Kidney epithelial cell (primary cell): ENCODE results near the gene EPM2AIP1. TPM values are rescaled to one million over a fixed set of nuclear protein-coding genes. Genes with fewer than 3 reads are reported as not detected.
"Not testable (repeated sequence)": the region's sequence is repeated elsewhere in the genome, so short reads cannot be mapped to it uniquely, and the experiment has no call there.

Experiments used
- DNase-seq: peaks from one replicate; pipeline ENCODE4 v3.0.0-alpha.2; 2010; ENCODE audit warnings: low read depth
- H3K27me3 ChIP-seq: 2 replicates; pipeline ENCODE4 v1.6.0; 2011; ENCODE audit warnings: low read length; ENCODE audit not compliant: control insufficient read depth, insufficient read depth
- H3K36me3 ChIP-seq: 2 replicates; pipeline ENCODE4 v1.5.1; 2011; ENCODE audit warnings: low read length; ENCODE audit not compliant: control insufficient read depth, insufficient read depth
- H3K4me3 ChIP-seq: 2 replicates; pipeline ENCODE4 v1.5.1; 2011; ENCODE audit warnings: low read depth, mild to moderate bottlenecking, control low read depth, low read length
- CTCF ChIP-seq: IDR thresholded peaks from 2 replicates; pipeline ENCODE4 v1.5.1; 2011; ENCODE audit warnings: mild to moderate bottlenecking, moderate library complexity, low read length, control low read depth, inconsistent platforms; ENCODE audit not compliant: insufficient read depth, poor library complexity, severe bottlenecking
- total RNA-seq: library from RNA; depleted of rRNA; stranded (reverse); fragments of >200 nt; gene quantifications from 2 replicates; pipeline ENCODE4 v1.2.3, GENCODE V29; 2015

Gene EPM2AIP1
- total RNA-seq, 1 donor from 2014 or later = 5.7 TPM

DNA sequence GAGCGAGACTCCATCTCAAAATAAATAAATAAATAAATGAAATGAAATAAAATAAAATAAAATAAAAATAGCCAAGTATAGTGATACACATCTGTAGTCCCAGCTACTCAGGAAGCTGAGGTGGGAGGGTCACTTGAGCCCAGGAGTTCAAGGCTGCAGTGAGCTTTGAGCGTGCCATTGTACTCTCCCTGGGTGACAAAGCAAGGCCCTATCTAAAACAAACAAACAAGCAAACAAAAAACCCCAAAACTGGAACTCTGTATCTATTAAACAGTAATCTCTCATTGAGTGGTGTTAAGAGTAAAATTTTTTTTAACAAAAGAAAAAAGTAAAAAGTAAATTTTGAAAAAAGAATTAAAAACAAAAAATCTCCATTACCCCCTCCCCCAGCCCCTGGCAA lies 20.8 kb downstream of the EPM2AIP1 start:
- no peak for DNase-seq
- no peaks in the 10 kb centered on the region for H3K27me3 ChIP-seq
- H3K36me3 ChIP-seq = no peaks in the 10 kb centered on the region
- no peak overlapping the region for H3K4me3 ChIP-seq
- TF ChIP-seq CTCF = no peak

- no peaks in the 10 kb centered on the region for H3K36me3 ChIP-seq
- DNase-seq = no peak
- no peak overlapping the region for H3K4me3 ChIP-seq
- TF ChIP-seq CTCF = no peak
- H3K27me3 ChIP-seq = no peaks in the 10 kb centered on the region
Measured at GRCh38 chr3:36969540-36970432, 23.1 kb downstream of the EPM2AIP1 start.

DNA sequence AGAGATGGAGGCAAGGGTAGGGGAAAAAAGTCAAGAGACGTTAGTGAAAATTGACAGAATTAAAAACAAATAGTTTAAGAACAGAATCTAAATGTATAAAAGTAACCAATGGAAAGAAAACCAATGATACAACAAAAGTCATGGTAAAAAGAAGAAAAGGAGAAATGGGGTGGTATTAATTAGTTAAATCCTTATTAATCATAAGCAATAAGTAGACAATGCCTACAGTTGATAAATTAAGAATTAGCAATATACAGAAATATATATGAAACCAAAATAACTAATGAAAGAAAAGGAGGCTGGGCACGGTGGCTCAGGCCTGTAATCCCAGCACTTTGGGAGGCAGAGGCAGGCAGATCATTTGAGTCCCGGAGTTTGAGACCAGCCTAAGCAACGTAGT lies 23.8 kb downstream of the EPM2AIP1 start:
- Histone ChIP-seq H3K36me3 (no peaks in the 10 kb centered on the region), H3K27me3 (no peaks in the 10 kb centered on the region), H3K4me3 (no peak overlapping the region)
- no peak for TF ChIP-seq CTCF
- no peak for DNase-seq

DNA sequence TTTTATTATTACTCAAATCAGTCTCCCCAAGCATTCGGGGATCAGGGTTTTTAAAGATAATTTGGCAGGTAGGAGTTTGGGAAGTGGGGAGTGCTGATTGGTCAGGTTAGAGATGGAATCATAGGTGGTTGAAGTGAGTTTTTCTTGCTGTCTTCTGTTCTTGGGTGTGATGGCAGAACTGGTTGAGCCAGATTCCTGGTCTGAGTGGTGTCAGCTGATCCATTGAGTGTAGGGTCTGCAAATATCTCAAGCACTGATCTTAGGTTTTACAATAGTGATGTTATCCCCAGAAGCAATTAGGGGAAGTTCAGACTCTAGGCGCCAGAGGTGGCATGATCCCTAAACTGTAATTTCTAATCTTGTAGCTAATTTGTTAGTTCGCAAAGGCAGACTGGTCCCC lies 27.5 kb downstream of the EPM2AIP1 start:
- Histone ChIP-seq H3K27me3 (no peaks in the 10 kb centered on the region), H3K4me3 (no peak overlapping the region), H3K36me3 (no peaks in the 10 kb centered on the region)
- TF ChIP-seq CTCF = no peak
- DNase-seq = no peak

DNA sequence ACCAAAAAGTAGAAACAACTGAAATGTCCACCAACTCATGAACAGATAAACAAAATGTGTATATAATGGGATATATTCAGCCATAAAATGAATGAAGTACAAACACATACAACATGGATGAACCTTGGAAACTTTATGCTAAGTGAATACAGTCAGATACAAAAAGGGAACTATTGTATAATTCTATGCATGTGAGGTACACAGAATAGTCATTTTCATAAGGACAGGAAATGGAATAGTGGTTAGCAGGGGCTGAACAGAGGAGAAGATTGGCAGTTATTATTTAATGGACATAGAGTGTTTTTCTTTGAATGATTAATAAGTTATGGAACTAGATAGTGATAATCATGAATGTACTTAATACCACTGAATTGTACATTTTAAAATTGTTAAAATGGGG lies 28.1 kb downstream of the EPM2AIP1 start:
- Histone ChIP-seq H3K36me3 (no peaks in the 10 kb centered on the region), H3K27me3 (no peaks in the 10 kb centered on the region), H3K4me3 (no peak overlapping the region)
- TF ChIP-seq CTCF = no peak
- no peak for DNase-seq

DNA sequence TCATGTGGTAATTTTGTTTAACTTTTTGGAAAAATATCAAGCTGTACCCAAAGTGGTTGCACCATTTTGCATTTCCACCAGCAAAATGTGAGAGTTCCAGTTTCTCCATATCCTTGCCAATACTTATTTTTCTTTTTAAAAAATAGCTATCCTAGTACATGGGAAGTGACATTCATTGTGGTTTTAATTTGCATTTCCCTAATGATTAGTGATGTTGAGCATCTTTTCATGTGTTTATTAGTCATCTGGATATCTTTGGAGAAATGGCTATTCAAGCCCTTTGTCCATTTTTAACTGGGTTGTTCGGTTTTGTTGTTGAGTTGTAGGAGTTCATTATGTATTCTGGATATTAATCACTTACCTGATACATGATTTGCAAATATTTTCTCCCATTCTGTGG lies 28.6 kb downstream of the EPM2AIP1 start:
- no peak for TF ChIP-seq CTCF
- no peaks in the 10 kb centered on the region for H3K36me3 ChIP-seq
- H3K4me3 ChIP-seq = no peak overlapping the region
- no peak for DNase-seq
- H3K27me3 ChIP-seq = no peaks in the 10 kb centered on the region

GRCh38 chr3:36963008-36963407 lies 29.9 kb downstream of the EPM2AIP1 start:
- H3K4me3 ChIP-seq, H3K27me3 ChIP-seq, H3K36me3 ChIP-seq, DNase-seq: not testable (repeated sequence)
